K562 (cell line): ENCODE results near the gene CDCP2. TPM values are rescaled to one million over a fixed set of nuclear protein-coding genes. Genes with fewer than 3 reads are reported as not detected.

Experiments
- ATAC-seq: fragments of 200-7000 bp; cut with Tn5 transposase; 3 replicates; pipeline ENCODE4 v1.9.1; 2020; ENCODE audit warnings: moderate library complexity
- BruUV-seq: library from RNA; stranded (reverse); fragments of 400-500 nt; replicated peaks from 2 replicates; lab custom pipeline; 2021; lab: Mats Ljungman, UMichigan
- CTCF ChIA-PET: fragments of 300-600 bp; formaldehyde crosslinking; extraction: SDS; loops from one replicate; lab custom pipeline; 2021; ENCODE audit warnings: low intra/inter-chr PET ratio; lab: Yijun Ruan, JAX
- POLR2A ChIA-PET: fragments of 300-600, 350-650 bp; sonication (Branson Sonifier 250); formaldehyde crosslinking; extraction: SDS; loops from one replicate; lab custom pipeline; 2021; ENCODE audit warnings: antibody characterized with exemption, inconsistent platforms; lab: Yijun Ruan, JAX
- DNase-seq, 4 experiments: peaks; one replicate each; pipeline versions ENCODE4 v3.0.0 to v3.0.0-alpha.2; 2011 to 2018; ENCODE audit warnings: low spot score in 3 of 4, mixed read lengths in 3 of 4; ENCODE audit errors: extremely low read depth in 1 of 4
- FAIRE-seq: peaks from 2 replicates; lab custom pipeline; 2011; peaks lifted over from hg19 to GRCh38; lab: Jason Lieb, UNC
- H2AFZ ChIP-seq: 2 replicates; pipeline ENCODE4 v1.6.0; 2011; ENCODE audit warnings: low read depth, low read length, control low read depth, inconsistent platforms
- H3K27ac ChIP-seq: fragments of 200-600 bp; 3 replicates; pipeline ENCODE4 v1.8.0; 2011; ENCODE audit warnings: low read depth, mild to moderate bottlenecking, control low read depth, inconsistent platforms, low read length, moderate library complexity, mixed read lengths; ENCODE audit errors: extremely low read depth
- H3K27me3 ChIP-seq, 2 experiments: fragments of 300-600 bp in 1 of 2; 2 replicates in 1 of 2; 3 replicates in 1 of 2; pipeline versions ENCODE4 v1.6.0 to v1.8.0; 2011; ENCODE audit warnings: inconsistent platforms in 2 of 2, low read length in 2 of 2, mild to moderate bottlenecking in 1 of 2, mixed read lengths in 1 of 2, moderate library complexity in 1 of 2; ENCODE audit not compliant: control insufficient read depth in 2 of 2, insufficient read depth in 2 of 2
- H3K36me3 ChIP-seq: fragments of 300-600 bp; 3 replicates; pipeline ENCODE4 v1.8.0; 2011; ENCODE audit warnings: mild to moderate bottlenecking, low read length, inconsistent platforms; ENCODE audit not compliant: control insufficient read depth, insufficient read depth
- H3K4me1 ChIP-seq, 2 experiments: fragments of 200-600 bp in 1 of 2; replicated peaks in 1 of 2; 2 replicates in 1 of 2; 3 replicates in 1 of 2; pipeline versions ENCODE4 v1.5.1 to v1.8.0; 2011; ENCODE audit warnings: inconsistent platforms in 2 of 2, low read length in 2 of 2, mild to moderate bottlenecking in 1 of 2, mixed read lengths in 1 of 2, moderate library complexity in 1 of 2; ENCODE audit not compliant: control insufficient read depth in 2 of 2, insufficient read depth in 2 of 2
- H3K4me2 ChIP-seq: 2 replicates; pipeline ENCODE4 v1.6.1; 2011; ENCODE audit warnings: low read length, control low read depth, inconsistent platforms, mixed read lengths; ENCODE audit not compliant: insufficient read depth
- H3K4me3 ChIP-seq: fragments of 200-600 bp; sonication (generic), shearing (Covaris generic); 2 replicates; pipeline ENCODE4 v1.5.1; 2016; ENCODE audit warnings: control low read depth, inconsistent platforms
- H3K79me2 ChIP-seq: fragments of 200-600 bp; 3 replicates; pipeline ENCODE4 v1.8.0; 2011; ENCODE audit warnings: low read length, inconsistent platforms; ENCODE audit not compliant: control insufficient read depth, insufficient read depth
- H3K9ac ChIP-seq, 2 experiments: 2 replicates each; pipeline versions ENCODE4 v1.6.0 to v1.6.1; 2011; ENCODE audit warnings: low read depth in 2 of 2, low read length in 2 of 2, control low read depth in 1 of 2, inconsistent platforms in 1 of 2, mild to moderate bottlenecking in 1 of 2, mixed read lengths in 1 of 2; ENCODE audit not compliant: insufficient read depth in 1 of 2
- H3K9me1 ChIP-seq: one replicate; pipeline ENCODE4 v1.6.0; 2011; ENCODE audit warnings: inconsistent platforms, mild to moderate bottlenecking, low read length, moderate library complexity; ENCODE audit not compliant: control insufficient read depth, insufficient read depth
- H3K9me3 ChIP-seq: replicated peaks from 2 replicates; pipeline ENCODE4 v1.5.1; 2011; ENCODE audit warnings: low read depth, low read length, inconsistent platforms; ENCODE audit not compliant: control insufficient read depth, insufficient read depth
- H4K20me1 ChIP-seq: replicated peaks from 2 replicates; pipeline ENCODE4 v1.6.1; 2011; ENCODE audit warnings: low read length, inconsistent platforms, mixed read lengths; ENCODE audit not compliant: control insufficient read depth, insufficient read depth
- EGR1 ChIP-seq: fragments of 450-650 bp; conservative IDR thresholded peaks from 2 replicates; pipeline ENCODE4 v1.6.1; 2017; ENCODE audit warnings: mild to moderate bottlenecking
- ETV1 ChIP-seq: fragments of 450-650 bp; conservative IDR thresholded peaks from 2 replicates; pipeline ENCODE4 v1.6.1; 2016; ENCODE audit warnings: missing genetic modification characterization, control low read depth, low read depth, missing compliant biosample characterization
- FOXM1 ChIP-seq, 2 experiments: fragments of 450-650 bp in 1 of 2; sonication (generic) in 1 of 2; formaldehyde crosslinking in 1 of 2; IDR thresholded peaks; 2 replicates each; pipeline versions ENCODE4 v1.6.1 to v1.9.0; 2017 to 2022; ENCODE audit warnings: low read depth in 2 of 2, mild to moderate bottlenecking in 2 of 2, missing genetic modification reagents in 1 of 2, moderate library complexity in 1 of 2
- GABPA ChIP-seq: fragments of 200-800 bp; sonication (Bioruptor generic); conservative IDR thresholded peaks from 2 replicates; pipeline ENCODE4 v1.6.1; 2016; ENCODE audit warnings: low read depth, missing genetic modification characterization, missing compliant biosample characterization
- ILK ChIP-seq: fragments of 450-650 bp; IDR thresholded peaks from 2 replicates; pipeline ENCODE4 v1.6.1; 2016; ENCODE audit warnings: missing genetic modification characterization, low read depth, mild to moderate bottlenecking, missing compliant biosample characterization, moderate library complexity, borderline replicate concordance
- KDM4B ChIP-seq, 2 experiments: fragments of 450-650 bp in 1 of 2; sonication (generic) in 1 of 2; IDR thresholded peaks; 2 replicates each; pipeline ENCODE4 v1.6.1; 2016 to 2017; ENCODE audit warnings: borderline replicate concordance in 2 of 2, antibody characterized with exemption in 1 of 2, low read depth in 1 of 2, mild to moderate bottlenecking in 1 of 2
- KDM5B ChIP-seq: fragments of 200-600 bp; sonication (generic); IDR thresholded peaks from 2 replicates; pipeline ENCODE4 v1.6.1; 2012; ENCODE audit warnings: low read depth, mild to moderate bottlenecking, moderate library complexity, low read length, control low read depth, inconsistent platforms; ENCODE audit not compliant: insufficient replicate concordance
- KLF10 ChIP-seq: fragments of 250-450 bp; sonication (Bioruptor Pico); IDR thresholded peaks from 2 replicates; pipeline ENCODE4 v1.6.1; 2021; ENCODE audit warnings: matching md5 sums
- PHF8 ChIP-seq: fragments of 200-600 bp; sonication (generic); IDR thresholded peaks from 2 replicates; pipeline ENCODE4 v1.6.1; 2012; ENCODE audit warnings: mixed run types, mild to moderate bottlenecking, inconsistent platforms, low read length, moderate library complexity, borderline replicate concordance
- POLR2B ChIP-seq: fragments of 450-650 bp; IDR thresholded peaks from 2 replicates; pipeline ENCODE4 v1.6.1; 2018; ENCODE audit warnings: low read depth; ENCODE audit not compliant: partially characterized antibody
- POLR2G ChIP-seq: fragments of 200-400 bp; formaldehyde crosslinking; IDR thresholded peaks from 2 replicates; pipeline ENCODE4 v1.6.1; 2017; ENCODE audit warnings: low read depth, mild to moderate bottlenecking, antibody characterized with exemption, low read length, moderate library complexity
- SIN3A ChIP-seq, 2 experiments: fragments of 150-350 bp in 1 of 2; IDR thresholded peaks; 2 replicates each; pipeline ENCODE4 v1.6.1; 2011 to 2016; ENCODE audit warnings: borderline replicate concordance in 2 of 2, low read depth in 2 of 2, low read length in 2 of 2, mild to moderate bottlenecking in 2 of 2, moderate library complexity in 2 of 2; ENCODE audit not compliant: control insufficient read depth in 1 of 2
- ZBTB33 ChIP-seq: sonication (generic); formaldehyde crosslinking; IDR thresholded peaks from 2 replicates; pipeline ENCODE4 v1.8.1; 2023; ENCODE audit warnings: mild to moderate bottlenecking, missing genetic modification reagents
- ZNF239 ChIP-seq: fragments of 250-450 bp; sonication (Bioruptor Pico); IDR thresholded peaks from 2 replicates; pipeline ENCODE4 v1.4.0; 2020; ENCODE audit warnings: mild to moderate bottlenecking
- WGBS: fragments of 100-300 bp; shearing (Covaris generic); methylation state at CpG from one replicate; pipeline ENCODE4 v1.1.6; 2016; ENCODE audit warnings: low coverage, mixed read lengths; ENCODE audit not compliant: insufficient coverage; ENCODE audit errors: missing lambda C conversion rate; 5-methylcytosine and 5-hydroxymethylcytosine counted together
- in situ Hi-C: fragments of 300-500 bp; cut with MboI; formaldehyde crosslinking; loops from 4 replicates; pipeline ENCODE4 v1.15.0; 2018; ENCODE audit warnings: inconsistent platforms, mixed read lengths
- intact Hi-C: fragments of 100-400 bp; cut with micrococcal nuclease; formaldehyde crosslinking; loops from 2 replicates; pipeline ENCODE4 v1.14.2; 2022
- polyA plus RNA-seq, 8 experiments: library from polyadenylated mRNA; depleted of rRNA in 4 of 8; stranded (reverse) in 5 of 8; unstranded in 3 of 8; fragments of >200 nt; fragmentation: Nextera tagmentation in 2 of 8; fragmentation: Illumina TruSeq in 1 of 8; extraction: Ambion mirVana in 2 of 8; extraction: Trizol in 1 of 8; gene quantifications; 2 replicates each; pipeline versions ENCODE4 v1.2.1 to v1.2.3, GENCODE V29; 2011 to 2014; ENCODE audit warnings: inconsistent platforms in 1 of 8, missing spikeins in 1 of 8
- total RNA-seq, 7 experiments: library from RNA; depleted of rRNA in 6 of 7; stranded (reverse); fragments of >200 nt in 6 of 7; fragmentation: Illumina TruSeq in 2 of 7; extraction: Trizol in 2 of 7; gene quantifications; 2 replicates each; pipeline versions ENCODE4 v1.2.1 to v1.2.3, GENCODE V29; 2011 to 2021; ENCODE audit warnings: low replicate concordance in 1 of 7

CDCP2 gene
- total and polyA plus RNA-seq, 9 of the 15 experiments (the other 6 are each of a cell fraction or from before 2014, with no cell fraction given), result not detected

GRCh38 chr1:54136269-54136896 lies 16.4 kb downstream of the CDCP2 start:
- no peak for FAIRE-seq
- ChIA-PET POLR2A (interaction anchor here (0.6 to 3.1 kb wide), 9 partner anchors 11 to 530 kb away, joined by 3 to 11 read pairs (median 4); partner anchors contain the start of genes CYB5RL and MRPL37), CTCF (no interaction called here)
- peaks cover 16 to 25% of the 10 kb centered on the region in 2 experiments; a peak in 4 of 5 replicates for H3K27me3 ChIP-seq
- H3K9me1 ChIP-seq, result no peaks in the 10 kb centered on the region
- TF ChIP-seq GABPA (no peak), KDM4B (IDR thresholded peaks at IDR 0.05; ENCODE audit: borderline replicate concordance in 2 of 2, low read depth in 1 of 2) (no peak), ZNF239 (CRISPR knock-in tag) (no peak), SIN3A (IDR thresholded peaks at IDR 0.05; ENCODE audit: borderline replicate concordance in 2 of 2, control insufficient read depth in 1 of 2, low read depth in 2 of 2, low read length in 2 of 2) (no peak), ZBTB33 (no peak), POLR2B (no peak), FOXM1 (IDR thresholded peaks at IDR 0.05; ENCODE audit: low read depth) (no peak), FOXM1 (CRISPR knock-in tag; IDR thresholded peaks at IDR 0.05; ENCODE audit: low read depth) (no peak), ETV1 (tag) (no peak), KDM5B (no peak), KLF10 (CRISPR knock-in tag) (no peak), ILK (tag) (no peak), EGR1 (no peak), POLR2G (no peak), PHF8 (no peak)
- no peak overlapping the region for H3K4me3 ChIP-seq
- H3K4me1 ChIP-seq, result peaks cover 6 to 16% of the 10 kb centered on the region in 2 experiments; a peak in 4 of 5 replicates
- no peaks in the 10 kb centered on the region for H3K36me3 ChIP-seq
- ATAC-seq, result no peak
- H3K9me3 ChIP-seq, result no peaks in the 10 kb centered on the region
- 48% methylated on average over 17 of the region's 17 CpGs for WGBS
- in situ Hi-C loops (no loop called here), intact Hi-C loops (no loop called here)
- H3K27ac ChIP-seq, result no peak overlapping the region
- no peak overlapping the region for H2AFZ ChIP-seq
- BruUV-seq, result no TSS peak
- no peaks in the 10 kb centered on the region for H3K79me2 ChIP-seq
- no peak for DNase-seq
- peak overlapping the region in 1 of 2 experiments; percentile 14; a peak in 1 of 4 replicates for H3K9ac ChIP-seq
- no peak overlapping the region for H3K4me2 ChIP-seq
- peaks cover 5% of the 10 kb centered on the region; the same call in 1 of the 2 replicates for H4K20me1 ChIP-seq
